ENCODE data around the gene MARCHF10.
A peak's percentile ranks its signal among the peaks of the same experiment; 100 is the strongest.

MARCHF10 gene

DNA sequence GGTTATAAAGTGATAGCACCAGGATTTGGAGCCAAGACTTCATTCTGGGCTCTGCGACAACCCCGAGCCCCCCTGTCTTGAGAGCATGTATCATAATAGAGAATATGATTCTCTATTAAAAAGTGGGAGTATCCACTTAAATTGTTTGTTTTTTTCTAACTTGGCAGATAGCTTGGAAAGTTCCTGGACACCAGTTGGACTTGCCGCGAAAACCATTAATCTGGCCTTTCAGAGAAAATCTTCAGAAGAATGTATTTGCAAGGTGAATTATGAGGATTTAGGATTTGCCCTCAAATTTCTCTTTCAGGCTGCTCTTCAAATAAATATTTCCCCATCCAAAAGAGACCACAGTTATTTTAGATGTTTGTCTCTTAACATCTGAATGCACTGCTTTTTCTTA is 53.5 kb downstream of the MARCHF10 start:
- Mint-ChIP-seq H3K4me1 (no peaks in the 10 kb centered on the region), H3K27me3 (peaks cover under 1% of the 10 kb centered on the region), H3K4me3 (no peak overlapping the region), H3K27ac (no peak overlapping the region), H3K9me3 (no peaks in the 10 kb centered on the region)
- DNase-seq (no peak), ATAC-seq (no peak)

DNA sequence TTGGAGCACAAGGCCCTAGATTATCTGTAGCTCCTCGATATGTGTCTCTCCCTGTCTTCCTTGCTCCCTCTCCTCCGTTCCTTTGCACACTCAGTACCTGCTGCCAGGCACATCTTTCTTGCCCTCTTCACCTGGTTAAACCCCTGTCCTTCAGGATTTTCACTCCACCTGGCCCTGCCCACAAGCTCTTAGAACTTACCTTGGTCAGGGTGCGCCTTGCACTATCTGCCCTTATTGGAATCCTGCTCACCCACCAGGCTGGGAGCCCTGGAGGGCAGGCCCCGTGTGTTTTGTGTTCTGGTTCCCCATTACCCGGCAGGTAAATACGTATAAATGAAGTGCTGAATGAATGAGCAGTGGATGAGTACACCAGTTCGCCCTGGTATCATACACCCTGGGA is 54.6 kb downstream of the MARCHF10 start:
- H3K4me1 Mint-ChIP-seq = no peaks in the 10 kb centered on the region
- H3K27ac Mint-ChIP-seq = no peak overlapping the region
- H3K27me3 Mint-ChIP-seq = no peaks in the 10 kb centered on the region
- no peak for DNase-seq
- H3K9me3 Mint-ChIP-seq = no peaks in the 10 kb centered on the region
- H3K4me3 Mint-ChIP-seq = no peak overlapping the region
- ATAC-seq = no peak

- no peaks in the 10 kb centered on the region for H3K4me1 Mint-ChIP-seq
- no peak for ATAC-seq
- no peaks in the 10 kb centered on the region for H3K27me3 Mint-ChIP-seq
- H3K9me3 Mint-ChIP-seq = no peaks in the 10 kb centered on the region
- no peak overlapping the region for H3K4me3 Mint-ChIP-seq
- no peak for DNase-seq
- no peak overlapping the region for H3K27ac Mint-ChIP-seq
Measured at GRCh38 chr17:62751060-62751691, 56.9 kb downstream of the MARCHF10 start.

- Mint-ChIP-seq H3K4me1 (no peaks in the 10 kb centered on the region), H3K27me3 (no peaks in the 10 kb centered on the region), H3K27ac (no peak overlapping the region), H3K9me3 (no peaks in the 10 kb centered on the region), H3K4me3 (no peak overlapping the region)
- no peak for DNase-seq
- ATAC-seq = no peak
Measured at GRCh38 chr17:62750631-62751051, 57.5 kb downstream of the MARCHF10 start.

- no peak for DNase-seq
- Mint-ChIP-seq H3K27ac (no peak overlapping the region), H3K9me3 (no peaks in the 10 kb centered on the region), H3K4me1 (no peaks in the 10 kb centered on the region), H3K4me3 (no peak overlapping the region), H3K27me3 (no peaks in the 10 kb centered on the region)
- ATAC-seq = no peak
Measured at GRCh38 chr17:62749926-62750325, 58.2 kb downstream of the MARCHF10 start.

DNA sequence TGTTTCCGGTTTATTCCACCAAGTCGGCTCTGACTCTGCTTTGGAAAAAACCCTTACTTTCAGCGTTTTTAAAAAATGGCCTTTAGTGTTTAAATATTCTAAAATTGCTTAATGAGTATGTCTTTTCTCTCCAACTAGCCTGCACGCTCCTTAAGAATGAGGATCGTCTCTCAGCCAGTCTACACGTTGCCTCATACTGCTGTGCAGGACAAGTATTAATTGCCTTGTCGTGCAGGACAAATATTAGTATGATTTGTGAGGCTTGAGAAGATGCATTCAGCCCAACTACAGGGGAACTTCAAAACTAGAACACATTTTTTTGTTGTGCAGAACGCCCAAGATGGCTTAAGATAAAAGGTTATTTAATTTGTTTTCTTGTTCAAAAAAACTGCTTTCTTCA is 61.2 kb downstream of the MARCHF10 start:
- Mint-ChIP-seq H3K27me3 (no peaks in the 10 kb centered on the region), H3K9me3 (no peaks in the 10 kb centered on the region), H3K27ac (no peak overlapping the region), H3K4me1 (no peaks in the 10 kb centered on the region), H3K4me3 (no peak overlapping the region)
- ATAC-seq (no peak), DNase-seq (no peak)

- no peak for ATAC-seq
- no peak for DNase-seq
- Mint-ChIP-seq H3K27ac (no peak overlapping the region), H3K27me3 (no peaks in the 10 kb centered on the region), H3K4me3 (no peak overlapping the region), H3K9me3 (no peaks in the 10 kb centered on the region), H3K4me1 (no peaks in the 10 kb centered on the region)
Measured at GRCh38 chr17:62745806-62746205, 62.3 kb downstream of the MARCHF10 start.

GRCh38 chr17:62744259-62744658 is 63.9 kb downstream of the MARCHF10 start:
- Mint-ChIP-seq H3K4me3 (no peak overlapping the region), H3K9me3 (no peaks in the 10 kb centered on the region), H3K27ac (peak overlapping the region in 1 of 2 donors; percentile 65), H3K4me1 (no peaks in the 10 kb centered on the region), H3K27me3 (no peaks in the 10 kb centered on the region)
- no peak for DNase-seq
- no peak for ATAC-seq

DNA sequence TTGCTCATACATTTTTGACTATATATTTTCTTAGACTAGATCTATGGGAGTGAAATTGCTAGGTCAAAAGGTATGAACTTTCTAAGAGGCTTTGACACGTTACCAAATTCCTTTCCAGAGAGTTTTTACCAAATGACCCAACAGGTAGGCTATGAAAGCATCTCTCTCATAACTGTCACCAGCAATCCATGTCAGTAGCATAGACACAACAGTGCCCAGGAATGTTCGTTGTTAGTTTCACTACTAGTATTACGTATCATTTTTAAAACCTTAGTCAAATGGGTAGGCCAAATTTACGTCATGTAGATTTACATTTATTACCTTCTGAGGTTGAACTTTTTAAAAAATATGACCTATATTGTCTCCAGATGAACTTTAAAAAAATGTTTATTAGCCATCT is 66.8 kb downstream of the MARCHF10 start:
- DNase-seq = no peak
- Mint-ChIP-seq H3K4me3 (no peak overlapping the region), H3K27me3 (peaks cover 10% of the 10 kb centered on the region), H3K4me1 (peaks cover 7% of the 10 kb centered on the region), H3K27ac (no peak overlapping the region), H3K9me3 (no peaks in the 10 kb centered on the region)
- no peak for ATAC-seq

DNA sequence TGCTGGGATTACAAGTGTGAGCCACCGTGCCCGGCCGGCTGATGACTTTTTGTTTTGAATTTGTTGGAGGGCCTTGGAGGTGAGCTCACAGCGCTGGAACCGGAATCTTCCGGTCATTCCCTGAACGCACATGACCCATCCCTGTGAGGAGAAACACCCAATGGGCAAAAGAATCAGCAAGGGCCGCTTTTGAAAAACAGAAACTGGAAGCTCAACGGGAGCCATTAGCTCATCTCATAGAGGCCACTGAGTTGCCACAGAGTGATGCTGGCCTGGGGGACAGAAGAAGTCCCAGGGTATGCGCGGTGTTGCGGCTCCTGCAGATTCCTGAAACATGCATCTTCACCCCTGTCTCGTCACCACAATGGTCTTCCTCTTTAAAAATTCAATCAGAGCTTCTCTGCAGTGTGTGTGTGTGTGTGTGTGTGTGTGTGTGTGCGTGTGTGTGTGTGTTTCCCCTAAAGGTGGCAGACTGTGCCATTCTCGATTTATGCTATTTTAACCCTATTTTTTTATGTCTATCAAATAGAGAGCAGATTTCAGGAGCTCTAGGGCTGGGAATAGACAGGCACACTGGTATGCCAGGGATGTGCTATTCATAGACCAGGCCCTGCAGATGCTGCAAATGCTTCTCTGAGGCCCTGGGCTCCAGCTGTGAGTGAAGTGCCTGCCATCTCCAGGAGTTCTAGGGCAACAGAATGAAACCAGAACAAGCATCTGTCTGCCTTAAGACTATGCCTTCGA is 68.3 kb downstream of the MARCHF10 start:
- ATAC-seq = no peak
- Mint-ChIP-seq H3K4me3 (no peak overlapping the region), H3K27me3 (peaks cover 21% of the 10 kb centered on the region), H3K9me3 (no peaks in the 10 kb centered on the region), H3K27ac (no peak overlapping the region), H3K4me1 (peaks cover 7% of the 10 kb centered on the region)
- DNase-seq = no peak

DNA sequence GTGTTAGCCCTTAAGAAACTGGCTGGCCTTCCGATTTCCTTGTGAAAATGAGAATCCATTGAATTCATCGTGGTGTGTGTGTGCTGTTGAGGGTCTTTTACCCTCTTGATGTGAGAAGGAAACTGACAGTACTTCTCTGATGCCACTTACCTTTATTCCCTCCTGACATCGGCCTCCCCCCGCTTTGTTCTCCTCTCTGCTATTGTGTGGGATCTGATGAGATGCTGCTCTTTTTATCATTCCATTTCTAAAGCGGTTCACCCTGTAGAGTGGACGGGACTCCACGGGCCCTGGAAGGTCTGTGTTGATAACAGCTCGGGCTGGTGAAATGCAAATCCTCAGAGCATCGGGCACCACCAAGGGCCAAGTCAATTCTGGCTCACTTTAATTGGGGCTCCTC is 69.8 kb downstream of the MARCHF10 start:
- ATAC-seq (no peak), DNase-seq (no peak)
- Mint-ChIP-seq H3K4me3 (no peak overlapping the region), H3K27ac (no peak overlapping the region), H3K27me3 (peaks cover 35% of the 10 kb centered on the region), H3K9me3 (no peaks in the 10 kb centered on the region), H3K4me1 (peaks cover 7% of the 10 kb centered on the region)

DNA sequence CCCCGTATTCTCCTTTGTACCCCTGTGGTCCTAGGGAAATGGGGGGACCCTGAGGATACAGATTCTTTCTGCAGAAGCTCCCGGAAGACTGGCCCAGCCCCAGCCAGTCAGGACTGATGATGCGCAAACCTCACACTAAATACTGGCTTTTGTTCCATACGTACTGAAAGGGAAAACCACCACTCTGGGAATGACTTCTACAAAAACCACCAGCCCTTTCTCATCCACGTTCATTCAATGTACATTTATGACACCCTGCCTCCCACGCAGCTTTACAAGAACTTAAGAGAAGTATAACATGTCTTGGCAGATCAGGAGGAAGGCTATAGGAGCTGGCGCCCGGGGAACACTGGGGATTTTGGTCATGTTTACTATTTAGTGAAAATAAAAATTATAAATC is 70.6 kb downstream of the MARCHF10 start:
- no peak for DNase-seq
- Mint-ChIP-seq H3K9me3 (no peaks in the 10 kb centered on the region), H3K27me3 (peaks cover 37% of the 10 kb centered on the region), H3K4me3 (no peak overlapping the region), H3K27ac (no peak overlapping the region), H3K4me1 (peaks cover 7% of the 10 kb centered on the region)
- ATAC-seq = peak; percentile 52

DNA sequence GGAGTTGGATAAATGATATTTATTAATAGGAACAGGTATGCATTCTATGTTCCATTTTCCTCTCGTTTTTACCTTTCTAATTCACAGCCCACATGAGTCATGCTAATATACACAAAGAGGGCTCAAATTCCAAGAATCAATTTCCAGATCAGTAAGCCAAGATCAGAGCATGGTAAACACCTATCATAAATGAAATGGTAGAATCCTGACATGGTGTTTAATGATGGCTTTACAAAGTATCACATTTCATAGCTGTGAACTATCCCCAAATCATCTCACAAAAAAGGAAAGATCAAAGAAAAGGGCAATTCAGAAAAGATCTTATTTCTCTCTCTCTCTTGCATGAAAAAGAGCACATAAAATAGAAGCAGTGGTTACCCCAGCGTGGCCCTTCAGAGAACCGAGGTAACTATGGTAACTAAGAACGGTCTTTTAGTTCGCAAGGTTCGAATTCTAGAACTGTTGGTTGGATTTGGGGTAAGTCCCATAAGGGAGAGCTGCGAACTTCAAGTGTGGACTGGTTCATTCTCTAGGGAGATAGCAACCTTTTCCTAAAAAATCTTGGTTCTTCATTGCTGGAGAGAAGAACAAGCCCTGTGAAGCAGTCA is 73.0 kb downstream of the MARCHF10 start:
- Mint-ChIP-seq H3K27ac (no peak overlapping the region), H3K4me1 (peaks cover 7% of the 10 kb centered on the region), H3K4me3 (no peak overlapping the region), H3K27me3 (peaks cover 37% of the 10 kb centered on the region), H3K9me3 (no peaks in the 10 kb centered on the region)
- ATAC-seq (no peak), DNase-seq (no peak)

DNA sequence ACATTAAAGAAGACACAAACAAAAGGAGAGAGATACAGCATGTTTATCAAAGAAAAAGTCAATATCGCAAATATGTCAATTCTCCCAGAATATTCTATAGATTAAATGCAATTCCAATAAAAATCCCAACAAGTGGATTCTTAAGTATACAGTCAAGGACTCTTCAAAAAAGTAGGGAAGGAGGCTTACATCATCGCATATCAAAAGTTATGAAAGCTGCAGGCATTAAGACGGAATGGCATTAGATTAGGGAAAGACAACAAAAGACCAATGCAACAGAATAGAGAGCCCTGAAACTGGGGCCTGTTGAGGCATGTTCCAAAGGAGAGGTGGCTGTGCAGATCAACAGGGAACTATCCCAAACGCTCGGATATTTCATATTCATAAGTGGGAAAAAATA is 76.0 kb downstream of the MARCHF10 start:
- peaks cover 6% of the 10 kb centered on the region for H3K4me1 Mint-ChIP-seq
- H3K4me3 Mint-ChIP-seq = no peak overlapping the region
- H3K27me3 Mint-ChIP-seq = peaks cover 52% of the 10 kb centered on the region
- H3K27ac Mint-ChIP-seq = no peak overlapping the region
- ATAC-seq = no peak
- peaks cover 0 to 11% of the 10 kb centered on the region in 2 donors for H3K9me3 Mint-ChIP-seq
- no peak for DNase-seq

DNA sequence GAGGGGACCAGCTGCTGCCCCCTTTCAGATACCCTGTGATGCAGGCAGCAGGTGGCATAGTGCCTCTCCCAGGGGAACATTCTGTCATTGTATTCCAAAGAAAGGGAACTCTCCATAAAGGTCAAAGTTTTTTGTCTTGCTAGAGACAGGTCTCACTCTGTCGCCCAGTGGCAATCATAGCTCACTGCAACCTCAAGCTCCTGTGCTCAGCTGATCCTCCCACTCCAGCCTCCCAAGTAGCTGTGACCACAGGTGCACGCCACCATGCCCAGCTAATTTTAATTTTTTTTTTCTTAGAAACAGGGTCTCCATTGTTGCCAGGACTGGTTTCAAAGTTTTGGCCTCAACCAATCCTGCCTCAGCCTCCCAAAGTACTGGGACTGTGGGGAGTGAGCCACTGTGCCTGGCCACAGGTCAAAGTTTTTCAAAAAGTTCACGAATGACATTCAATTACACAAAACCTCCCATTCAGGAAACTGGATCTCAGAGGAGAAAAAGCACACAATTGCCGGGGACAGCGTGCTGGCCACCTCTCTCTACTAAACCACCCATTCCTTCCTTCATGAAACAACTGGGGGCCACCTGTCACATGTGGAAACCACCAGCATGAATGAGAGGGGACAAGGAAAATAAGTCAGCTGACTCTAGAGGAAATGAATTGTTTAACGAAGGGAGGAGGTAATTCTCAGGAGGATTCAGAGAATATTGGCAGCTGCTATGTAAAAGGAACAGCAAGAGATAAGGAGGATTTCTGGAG is 80.0 kb downstream of the MARCHF10 start:
- peaks cover 49% of the 10 kb centered on the region for H3K27me3 Mint-ChIP-seq

GRCh38 chr17:62725791-62726249 is 82.3 kb downstream of the MARCHF10 start:
- Mint-ChIP-seq H3K27ac (no peak overlapping the region), H3K4me1 (peaks cover 35% of the 10 kb centered on the region), H3K27me3 (peaks cover 65% of the 10 kb centered on the region), H3K4me3 (no peak overlapping the region), H3K9me3 (peaks cover 0 to 11% of the 10 kb centered on the region in 2 donors)
- no peak for DNase-seq
- no peak for ATAC-seq

More for the DNA sequence above, 80.0 kb downstream of the MARCHF10 start:
- peaks cover 0 to 11% of the 10 kb centered on the region in 2 donors for H3K9me3 Mint-ChIP-seq
- peaks cover 35% of the 10 kb centered on the region for H3K4me1 Mint-ChIP-seq
- ATAC-seq (no peak), DNase-seq (no peak)
- H3K27ac Mint-ChIP-seq = no peak overlapping the region
- H3K4me3 Mint-ChIP-seq = no peak overlapping the region
